ENCODE measurements around the gene TBC1D9.

The TBC1D9 gene

GRCh38 chr4:140725556-140725955 is 30.6 kb downstream of the TBC1D9 start:
- no peak for TF ChIP-seq CTCF (IDR thresholded peaks at IDR 0.05; ENCODE audit: insufficient read depth, missing control alignments)
- DNase-seq (ENCODE audit: insufficient read length, low spot score): no peak
- no peak for FAIRE-seq

GRCh38 chr4:140724760-140725159 is 31.4 kb downstream of the TBC1D9 start:
- no peak for FAIRE-seq
- TF ChIP-seq CTCF (IDR thresholded peaks at IDR 0.05; ENCODE audit: insufficient read depth, missing control alignments): no peak

GRCh38 chr4:140720387-140721304 is 35.5 kb downstream of the TBC1D9 start:
- DNase-seq (ENCODE audit: insufficient read length, low spot score) (no peak), FAIRE-seq (no peak)
- no peak for TF ChIP-seq CTCF (IDR thresholded peaks at IDR 0.05; ENCODE audit: insufficient read depth, missing control alignments)

More at GRCh38 chr4:140724760-140725159, 31.4 kb downstream of the TBC1D9 start:
- no peak for DNase-seq (ENCODE audit: insufficient read length, low spot score)

- FAIRE-seq: no peak
- no peak for DNase-seq (ENCODE audit: insufficient read length, low spot score)
- no peak for TF ChIP-seq CTCF (IDR thresholded peaks at IDR 0.05; ENCODE audit: insufficient read depth, missing control alignments)
Observed at GRCh38 chr4:140719686-140720085, 36.5 kb downstream of the TBC1D9 start.

GRCh38 chr4:140719022-140719421 is 37.2 kb downstream of the TBC1D9 start:
- DNase-seq (ENCODE audit: insufficient read length, low spot score) (no peak), FAIRE-seq (no peak)
- TF ChIP-seq CTCF (IDR thresholded peaks at IDR 0.05; ENCODE audit: insufficient read depth, missing control alignments): no peak

- no peak for TF ChIP-seq CTCF (IDR thresholded peaks at IDR 0.05; ENCODE audit: insufficient read depth, missing control alignments)
- DNase-seq (ENCODE audit: insufficient read length, low spot score): no peak
- peak; percentile 56 for FAIRE-seq
Observed at GRCh38 chr4:140718241-140718952, 37.8 kb downstream of the TBC1D9 start.

Data from D721Med (cell line).